PFSK-1 (cell line): ENCODE data around the gene ZCCHC3.

ENCODE experiments used
- FOXP2 ChIP-seq: optimal IDR thresholded peaks from 2 replicates; pipeline ENCODE3; 2011; ENCODE audit warnings: borderline replicate concordance, control low read depth, inconsistent platforms; ENCODE audit not compliant: insufficient read depth; ENCODE audit errors: extremely low read length, extremely low read depth
- POLR2AphosphoS5 ChIP-seq: IDR thresholded peaks from 2 replicates; pipeline ENCODE4 v1.6.1; 2012; ENCODE audit warnings: low read depth, mild to moderate bottlenecking, control low read depth, low read length, moderate library complexity
- SIN3A ChIP-seq: IDR thresholded peaks from 2 replicates; pipeline ENCODE4 v1.6.1; 2012; ENCODE audit warnings: mild to moderate bottlenecking, low read length, moderate library complexity, borderline replicate concordance; ENCODE audit not compliant: insufficient read depth
- TAF1 ChIP-seq: IDR thresholded peaks from 2 replicates; pipeline ENCODE4 v1.6.1; 2012; ENCODE audit warnings: low read length, control low read depth, borderline replicate concordance; ENCODE audit not compliant: insufficient read depth
- TF ChIP-seq, protein P1 (sequence below), 2 experiments: IDR thresholded peaks; 2 replicates each; pipeline versions ENCODE4 v1.6.1 to v1.8.0; 2011 to 2012; ENCODE audit warnings: low read depth in 2 of 2, low read length in 2 of 2, control low read depth in 1 of 2, inconsistent platforms in 1 of 2, mild to moderate bottlenecking in 1 of 2, moderate library complexity in 1 of 2; ENCODE audit not compliant: insufficient read depth in 1 of 2

ZCCHC3 gene

DNA sequence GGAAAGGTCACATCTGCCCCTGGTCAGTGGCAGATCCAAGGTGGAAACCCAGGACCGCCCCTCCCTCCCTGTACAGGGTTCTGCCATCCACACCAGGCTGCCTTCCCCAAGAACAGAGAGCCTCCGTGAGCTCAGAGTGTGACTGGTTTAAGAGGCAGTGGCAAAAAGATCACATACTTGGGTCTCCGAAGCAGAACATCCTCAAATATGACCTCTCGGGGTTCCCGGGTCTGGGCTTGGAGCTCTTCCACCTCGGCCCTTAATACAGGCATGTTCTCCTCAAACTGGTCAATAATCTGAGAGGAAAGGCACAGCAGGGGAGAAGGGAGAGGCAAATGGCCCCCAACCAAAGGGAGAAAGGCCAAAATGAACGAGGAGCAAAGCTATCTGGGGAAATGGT, 21.6 kb upstream of the ZCCHC3 start:
- no peak for TF ChIP-seq SIN3A
- no peak for TF ChIP-seq POLR2AphosphoS5
- TF ChIP-seq FOXP2 = no peak
- TF ChIP-seq, protein P1, sequence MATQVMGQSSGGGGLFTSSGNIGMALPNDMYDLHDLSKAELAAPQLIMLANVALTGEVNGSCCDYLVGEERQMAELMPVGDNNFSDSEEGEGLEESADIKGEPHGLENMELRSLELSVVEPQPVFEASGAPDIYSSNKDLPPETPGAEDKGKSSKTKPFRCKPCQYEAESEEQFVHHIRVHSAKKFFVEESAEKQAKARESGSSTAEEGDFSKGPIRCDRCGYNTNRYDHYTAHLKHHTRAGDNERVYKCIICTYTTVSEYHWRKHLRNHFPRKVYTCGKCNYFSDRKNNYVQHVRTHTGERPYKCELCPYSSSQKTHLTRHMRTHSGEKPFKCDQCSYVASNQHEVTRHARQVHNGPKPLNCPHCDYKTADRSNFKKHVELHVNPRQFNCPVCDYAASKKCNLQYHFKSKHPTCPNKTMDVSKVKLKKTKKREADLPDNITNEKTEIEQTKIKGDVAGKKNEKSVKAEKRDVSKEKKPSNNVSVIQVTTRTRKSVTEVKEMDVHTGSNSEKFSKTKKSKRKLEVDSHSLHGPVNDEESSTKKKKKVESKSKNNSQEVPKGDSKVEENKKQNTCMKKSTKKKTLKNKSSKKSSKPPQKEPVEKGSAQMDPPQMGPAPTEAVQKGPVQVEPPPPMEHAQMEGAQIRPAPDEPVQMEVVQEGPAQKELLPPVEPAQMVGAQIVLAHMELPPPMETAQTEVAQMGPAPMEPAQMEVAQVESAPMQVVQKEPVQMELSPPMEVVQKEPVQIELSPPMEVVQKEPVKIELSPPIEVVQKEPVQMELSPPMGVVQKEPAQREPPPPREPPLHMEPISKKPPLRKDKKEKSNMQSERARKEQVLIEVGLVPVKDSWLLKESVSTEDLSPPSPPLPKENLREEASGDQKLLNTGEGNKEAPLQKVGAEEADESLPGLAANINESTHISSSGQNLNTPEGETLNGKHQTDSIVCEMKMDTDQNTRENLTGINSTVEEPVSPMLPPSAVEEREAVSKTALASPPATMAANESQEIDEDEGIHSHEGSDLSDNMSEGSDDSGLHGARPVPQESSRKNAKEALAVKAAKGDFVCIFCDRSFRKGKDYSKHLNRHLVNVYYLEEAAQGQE (IDR thresholded peaks at IDR 0.05; ENCODE audit: insufficient read depth in 1 of 2, low read depth in 2 of 2, low read length in 2 of 2) = no peak
- TF ChIP-seq TAF1 = no peak

DNA sequence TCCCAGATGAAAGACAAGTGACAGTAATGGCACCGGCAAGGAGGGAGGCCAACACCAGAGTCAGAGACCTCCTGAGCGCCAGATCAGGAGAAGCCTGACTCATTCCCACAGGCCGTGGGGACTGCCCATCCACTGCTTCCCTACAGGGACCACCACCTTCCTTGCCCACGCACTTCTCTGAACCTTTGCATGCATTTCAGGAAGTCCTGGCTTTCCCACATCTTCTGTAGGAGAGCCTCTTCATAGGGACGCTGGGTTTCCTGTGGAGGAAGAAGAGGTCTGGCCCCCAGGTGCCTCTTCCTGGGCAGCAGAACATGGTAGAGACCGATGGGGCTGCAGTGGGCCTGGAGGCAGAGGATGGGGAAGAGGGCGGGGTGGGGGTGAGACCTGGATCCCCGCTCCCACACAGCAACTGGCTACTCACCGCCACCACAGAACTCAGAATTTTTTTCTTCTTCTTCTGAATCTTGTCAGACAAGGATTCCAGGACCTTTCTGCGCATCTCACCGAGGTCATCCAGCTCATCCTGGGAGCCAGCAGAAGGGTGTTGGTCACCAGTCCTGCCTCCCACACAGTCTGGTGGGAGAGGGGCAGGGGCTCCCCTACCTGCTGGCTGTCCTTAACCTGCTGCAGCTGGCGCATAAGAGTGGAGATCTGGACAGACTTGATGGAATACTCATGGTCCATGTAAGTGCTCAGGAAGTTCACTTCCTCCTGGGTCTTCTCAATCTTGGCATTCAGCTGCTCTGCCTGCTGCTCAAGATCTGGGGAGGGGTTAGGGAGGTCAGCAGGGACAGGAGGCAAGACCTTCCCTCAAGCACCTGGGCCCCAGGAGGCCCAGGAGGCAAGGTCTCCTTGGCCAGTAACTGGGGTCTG, 20.5 kb upstream of the ZCCHC3 start:
- TF ChIP-seq SIN3A (no peak), POLR2AphosphoS5 (no peak), FOXP2 (no peak), TAF1 (no peak)
- TF ChIP-seq, protein P1 (IDR thresholded peaks at IDR 0.05; ENCODE audit: insufficient read depth in 1 of 2, low read depth in 2 of 2, low read length in 2 of 2) = no peak

DNA sequence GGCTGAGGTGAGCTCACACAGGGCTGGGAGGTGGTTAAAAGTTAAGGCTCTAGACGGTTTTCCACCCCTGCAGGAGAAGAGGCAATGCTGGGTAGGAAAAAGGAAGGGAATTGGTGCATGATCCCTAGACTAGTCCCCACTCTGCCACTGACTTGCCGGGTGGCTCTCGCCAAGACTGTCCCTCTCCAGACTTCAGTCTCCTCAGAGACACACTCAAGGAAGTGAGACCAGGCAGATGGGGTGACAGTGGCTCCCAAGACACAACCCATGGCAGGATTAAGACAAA, 19.9 kb upstream of the ZCCHC3 start:
- TF ChIP-seq POLR2AphosphoS5 = no peak
- no peak for TF ChIP-seq SIN3A
- no peak for TF ChIP-seq TAF1
- no peak for TF ChIP-seq FOXP2
- TF ChIP-seq, protein P1 (IDR thresholded peaks at IDR 0.05; ENCODE audit: insufficient read depth in 1 of 2, low read depth in 2 of 2, low read length in 2 of 2) = no peak

DNA sequence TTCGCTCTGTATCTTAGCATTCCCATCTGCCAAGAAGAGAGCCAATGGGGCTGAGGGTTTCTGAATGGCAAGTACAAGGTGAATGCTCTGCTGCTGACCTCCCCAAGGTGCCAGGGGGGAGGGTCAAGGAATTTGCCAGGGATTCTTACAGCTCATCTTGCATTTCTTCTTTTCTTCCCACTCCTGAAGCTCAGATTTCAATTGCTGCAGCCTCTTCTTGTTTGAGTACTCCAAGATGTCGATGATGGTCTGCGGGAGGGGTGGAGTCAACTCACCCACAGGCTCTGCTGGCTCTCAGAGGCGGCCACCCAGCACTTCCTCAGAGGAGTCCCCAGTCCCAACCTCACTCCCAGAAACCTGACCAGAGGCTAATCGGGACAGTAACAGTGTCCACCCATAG, 19.2 kb upstream of the ZCCHC3 start:
- TF ChIP-seq, protein P1 (IDR thresholded peaks at IDR 0.05; ENCODE audit: insufficient read depth in 1 of 2, low read depth in 2 of 2, low read length in 2 of 2) = no peak
- TF ChIP-seq SIN3A (no peak), TAF1 (no peak), FOXP2 (no peak), POLR2AphosphoS5 (no peak)
